CD4-positive, alpha-beta T cell treated with Interleukin-15 for 4 hours (primary cell): ENCODE data around the gene RBM19.
A peak's percentile ranks its signal among the peaks of the same experiment; 100 is the strongest.
"Not testable (repeated sequence)": the region's sequence is repeated elsewhere in the genome, so short reads cannot be mapped to it uniquely, and the experiment has no call there.

Experiments
- DNase-seq: peaks from one replicate; pipeline ENCODE4 v3.0.0-alpha.2; 2020; ENCODE audit warnings: low spot score

RBM19 gene

GRCh38 chr12:113965951-113966797 is at the start of gene RBM19:
Gene RBM19 (minus strand): TSS chr12:113966325. CDS start chr12:113966227, 98 bp downstream.
- DNase-seq: peak; percentile 98

- DNase-seq: no peak
Observed at GRCh38 chr12:114015851-114016250, 49.7 kb upstream of the RBM19 start.

- DNase-seq: no peak
Observed at GRCh38 chr12:114013575-114014345, 47.6 kb upstream of the RBM19 start.

GRCh38 chr12:114012744-114013431 is 46.8 kb upstream of the RBM19 start:
- DNase-seq: no peak

DNA sequence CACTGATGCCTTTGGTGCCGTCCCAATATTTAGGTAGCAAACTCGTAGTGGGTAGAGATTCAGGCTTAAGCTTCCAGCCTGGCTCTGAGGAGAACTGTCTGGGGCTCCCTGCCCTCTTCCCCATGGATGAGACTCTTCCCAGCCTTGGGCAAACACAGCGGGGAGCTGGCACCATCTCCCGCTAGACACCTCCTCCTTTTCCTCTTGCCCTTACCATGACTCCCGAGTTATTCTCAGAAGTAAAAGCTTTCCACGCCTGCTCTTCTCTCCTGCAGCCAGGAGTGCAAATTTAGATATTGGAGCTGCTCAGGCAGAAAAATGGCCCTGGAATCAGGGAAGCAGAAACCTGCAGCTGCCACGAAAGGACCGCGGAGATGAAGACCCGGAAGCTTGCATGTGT is 45.6 kb upstream of the RBM19 start:
- DNase-seq: no peak

DNA sequence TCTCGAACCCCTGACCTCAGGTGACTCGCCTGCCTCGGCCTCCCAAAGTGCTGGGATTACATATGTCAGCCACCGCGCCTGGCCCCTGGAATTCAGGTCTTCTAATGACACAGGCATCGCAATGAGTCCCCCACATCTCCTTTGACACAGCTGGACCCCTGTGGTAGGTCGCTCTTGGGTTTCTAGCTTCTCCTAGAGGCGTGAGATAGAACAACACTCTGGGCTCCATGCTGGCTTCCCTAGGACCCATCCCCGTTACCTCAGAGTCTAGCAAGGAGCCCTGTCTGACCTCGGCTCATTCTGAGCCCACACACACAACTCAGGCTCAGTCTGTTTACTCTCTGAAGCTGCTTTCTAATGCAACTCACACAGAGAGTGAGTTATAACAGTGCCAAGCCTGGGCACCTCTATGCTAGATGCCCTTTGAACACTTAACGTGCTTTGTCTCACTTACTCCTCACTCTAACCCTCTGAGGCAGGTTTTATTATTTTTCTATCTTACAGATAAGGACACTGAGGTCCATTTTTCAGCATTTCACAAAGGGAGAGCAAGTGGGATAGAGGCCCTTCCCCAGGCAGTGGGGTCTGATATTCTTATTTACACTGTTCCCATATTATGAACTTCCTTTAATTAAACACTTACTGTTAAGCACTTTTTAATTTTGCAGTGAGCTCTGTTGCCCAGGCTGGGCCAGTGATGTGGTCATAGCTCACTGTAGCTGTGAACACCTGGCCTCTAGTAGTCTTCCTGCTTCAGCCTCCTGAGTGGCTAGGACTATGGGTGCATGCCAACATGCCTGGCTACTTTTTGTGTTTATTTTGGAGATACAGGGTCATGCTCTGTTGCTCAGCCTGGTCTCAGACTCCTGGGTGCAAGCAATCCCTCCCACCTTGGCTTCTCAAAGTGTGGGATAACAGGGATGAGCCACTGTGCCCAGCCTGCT is 40.6 kb upstream of the RBM19 start:
- DNase-seq: no peak

DNA sequence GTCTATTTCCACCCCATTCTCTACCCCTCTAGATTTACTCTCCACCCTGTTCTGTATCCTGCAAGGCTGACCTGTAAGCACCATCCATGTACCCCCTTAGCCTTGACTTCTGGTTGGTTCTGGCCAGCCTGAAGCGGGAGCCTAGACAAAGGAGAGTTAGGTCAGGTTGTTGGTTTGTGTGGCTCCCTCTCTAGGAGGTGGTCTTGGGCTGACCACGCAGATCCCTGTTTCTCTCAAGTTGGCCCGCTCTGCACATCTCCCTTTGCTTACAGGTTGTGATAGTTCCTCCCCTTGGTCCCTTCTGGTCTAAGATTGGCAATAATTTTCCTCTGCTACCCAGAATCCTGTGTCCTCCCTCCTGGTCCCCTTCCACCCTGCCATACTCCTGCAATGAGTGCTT is 38.3 kb upstream of the RBM19 start:
- DNase-seq: no peak

DNA sequence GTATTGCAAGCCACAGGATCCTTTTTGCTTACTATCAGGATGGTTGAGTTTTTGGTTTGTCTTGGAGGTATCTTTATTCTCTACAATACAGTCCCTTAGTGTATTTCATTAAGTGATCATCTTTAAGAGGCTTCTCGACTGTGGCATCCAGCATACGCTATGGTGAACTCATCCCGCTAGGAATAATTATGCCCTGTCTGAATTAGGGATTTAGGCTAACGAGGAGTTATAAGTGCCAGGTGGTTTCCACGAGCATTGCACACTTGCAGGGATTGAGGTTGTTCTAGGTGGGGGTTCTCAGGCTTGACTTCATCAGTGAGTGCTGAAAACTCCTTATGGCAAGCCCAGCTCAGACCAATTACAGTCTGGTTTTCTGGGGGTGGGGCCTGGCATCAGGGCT is 37.2 kb upstream of the RBM19 start:
- DNase-seq: no peak

GRCh38 chr12:114001511-114002340 is 35.6 kb upstream of the RBM19 start:
- DNase-seq: no peak

DNA sequence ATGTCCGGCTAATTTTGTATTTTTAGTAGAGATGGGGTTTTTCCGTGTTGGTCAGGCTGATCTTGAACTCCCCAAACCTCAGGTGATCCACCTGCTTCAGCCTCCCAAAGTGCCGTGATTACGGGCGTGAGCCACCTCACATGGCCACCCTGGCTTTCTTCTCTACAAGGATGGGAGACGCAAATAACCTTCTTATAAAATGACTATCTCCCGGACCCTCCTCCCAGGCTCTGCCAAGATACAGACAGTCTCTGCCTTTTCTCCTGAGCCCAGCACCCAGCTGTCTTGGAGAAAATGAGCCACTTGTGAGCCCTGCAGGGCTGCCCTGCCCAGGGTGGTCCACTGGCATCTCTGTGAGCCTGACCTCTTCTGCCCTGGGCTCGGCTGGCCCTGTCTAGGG is 34.7 kb upstream of the RBM19 start:
- no peak for DNase-seq

DNA sequence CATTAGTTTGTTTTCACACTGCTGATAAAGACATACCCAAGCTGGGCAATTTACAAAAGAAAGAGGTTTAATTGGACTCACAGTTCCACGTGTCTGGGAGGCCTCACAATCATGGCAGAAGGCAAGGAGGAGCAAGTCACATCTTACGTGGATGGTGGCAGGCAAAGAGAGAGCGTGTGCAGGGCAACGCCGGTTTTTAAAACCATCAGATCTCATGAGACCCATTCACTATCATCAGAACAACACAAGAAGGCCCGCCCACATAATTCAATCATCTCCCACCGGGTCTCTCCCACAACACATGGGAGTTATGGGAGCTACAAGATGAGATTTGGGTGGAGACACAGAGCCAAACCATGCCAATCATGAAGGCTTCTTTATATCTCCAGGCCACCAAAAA is 34.1 kb upstream of the RBM19 start:
- not testable (repeated sequence) for DNase-seq

- no peak for DNase-seq
Observed at GRCh38 chr12:113997365-113997764, 31.2 kb upstream of the RBM19 start.

- no peak for DNase-seq
Observed at GRCh38 chr12:113996026-113996425, 29.9 kb upstream of the RBM19 start.

GRCh38 chr12:113994051-113994450 is 27.9 kb upstream of the RBM19 start:
- no peak for DNase-seq

DNA sequence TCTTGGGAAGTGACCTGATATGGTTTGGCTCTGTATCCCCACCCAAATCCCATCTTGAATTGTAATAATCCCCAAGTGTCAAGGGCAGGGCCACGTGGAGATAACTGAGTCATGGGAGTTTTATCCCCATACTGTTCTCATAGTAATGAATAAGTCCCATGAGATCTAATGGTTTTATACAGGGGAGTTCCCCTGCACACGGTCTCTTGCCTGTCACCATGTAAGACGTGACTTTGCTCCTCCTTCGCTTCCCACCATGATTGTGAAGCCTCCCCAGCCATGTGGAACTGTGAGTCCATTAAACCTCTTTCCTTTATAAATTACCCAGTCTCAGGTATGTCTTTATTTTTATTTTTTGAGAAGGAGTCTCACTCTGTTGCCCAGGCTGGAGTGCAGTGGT is 26.6 kb upstream of the RBM19 start:
- not testable (repeated sequence) for DNase-seq

DNA sequence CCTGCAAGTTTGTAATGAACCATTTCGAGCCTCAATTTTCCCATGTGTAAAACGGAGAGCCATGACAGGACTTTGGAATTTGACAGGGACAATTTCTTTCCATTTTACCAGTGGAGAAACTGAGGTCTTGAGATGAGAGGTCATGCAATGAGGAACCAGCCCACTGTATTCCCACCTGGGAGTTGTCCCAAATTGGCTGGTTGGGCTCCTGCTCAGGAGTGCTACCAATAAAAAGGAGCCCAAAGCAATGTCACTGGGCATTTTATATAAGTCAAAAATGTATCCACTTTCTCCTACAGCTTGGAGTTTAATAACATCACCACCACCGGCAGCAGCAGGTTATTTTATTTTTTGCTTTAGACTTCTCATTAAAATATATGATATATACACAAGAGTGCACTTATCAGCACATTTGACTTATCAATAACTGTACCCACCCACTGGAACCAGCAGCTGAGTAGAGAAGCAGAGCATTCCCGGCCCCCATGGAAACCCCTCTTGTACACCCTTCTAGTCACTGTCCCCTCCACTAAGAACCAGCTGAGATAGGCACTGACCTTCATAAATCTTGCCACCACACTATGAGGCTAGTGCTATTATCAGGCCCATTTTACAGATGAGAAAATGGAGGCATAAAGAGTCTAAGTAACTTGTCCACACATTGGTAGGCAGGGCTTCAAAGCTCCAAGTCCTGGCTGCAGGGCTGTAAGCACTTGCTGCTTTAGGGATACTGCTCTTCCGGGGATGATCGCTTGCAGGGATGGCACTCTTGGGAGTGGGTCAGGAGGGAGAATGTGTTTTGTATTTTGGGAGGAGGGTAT is 25.3 kb upstream of the RBM19 start:
- DNase-seq: no peak

- no peak for DNase-seq
Observed at GRCh38 chr12:113990250-113991223, 24.4 kb upstream of the RBM19 start.

GRCh38 chr12:113988976-113989375 is 22.9 kb upstream of the RBM19 start:
- no peak for DNase-seq

GRCh38 chr12:113988064-113988451 is 21.9 kb upstream of the RBM19 start:
- DNase-seq: no peak
